ENCODE data around the gene HNRNPM. TPM values are rescaled to one million over a fixed set of nuclear protein-coding genes. Genes with fewer than 3 reads are reported as not detected.
"Not testable (repeated sequence)": the region's sequence is repeated elsewhere in the genome, so short reads cannot be mapped to it uniquely, and the experiment has no call there.

Gene HNRNPM, protein sequence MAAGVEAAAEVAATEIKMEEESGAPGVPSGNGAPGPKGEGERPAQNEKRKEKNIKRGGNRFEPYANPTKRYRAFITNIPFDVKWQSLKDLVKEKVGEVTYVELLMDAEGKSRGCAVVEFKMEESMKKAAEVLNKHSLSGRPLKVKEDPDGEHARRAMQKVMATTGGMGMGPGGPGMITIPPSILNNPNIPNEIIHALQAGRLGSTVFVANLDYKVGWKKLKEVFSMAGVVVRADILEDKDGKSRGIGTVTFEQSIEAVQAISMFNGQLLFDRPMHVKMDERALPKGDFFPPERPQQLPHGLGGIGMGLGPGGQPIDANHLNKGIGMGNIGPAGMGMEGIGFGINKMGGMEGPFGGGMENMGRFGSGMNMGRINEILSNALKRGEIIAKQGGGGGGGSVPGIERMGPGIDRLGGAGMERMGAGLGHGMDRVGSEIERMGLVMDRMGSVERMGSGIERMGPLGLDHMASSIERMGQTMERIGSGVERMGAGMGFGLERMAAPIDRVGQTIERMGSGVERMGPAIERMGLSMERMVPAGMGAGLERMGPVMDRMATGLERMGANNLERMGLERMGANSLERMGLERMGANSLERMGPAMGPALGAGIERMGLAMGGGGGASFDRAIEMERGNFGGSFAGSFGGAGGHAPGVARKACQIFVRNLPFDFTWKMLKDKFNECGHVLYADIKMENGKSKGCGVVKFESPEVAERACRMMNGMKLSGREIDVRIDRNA
- total RNA-seq (2014; rRNA removed; shearing (Covaris generic)), result 40.5 and 68.3 TPM in 2 replicates

DNA sequence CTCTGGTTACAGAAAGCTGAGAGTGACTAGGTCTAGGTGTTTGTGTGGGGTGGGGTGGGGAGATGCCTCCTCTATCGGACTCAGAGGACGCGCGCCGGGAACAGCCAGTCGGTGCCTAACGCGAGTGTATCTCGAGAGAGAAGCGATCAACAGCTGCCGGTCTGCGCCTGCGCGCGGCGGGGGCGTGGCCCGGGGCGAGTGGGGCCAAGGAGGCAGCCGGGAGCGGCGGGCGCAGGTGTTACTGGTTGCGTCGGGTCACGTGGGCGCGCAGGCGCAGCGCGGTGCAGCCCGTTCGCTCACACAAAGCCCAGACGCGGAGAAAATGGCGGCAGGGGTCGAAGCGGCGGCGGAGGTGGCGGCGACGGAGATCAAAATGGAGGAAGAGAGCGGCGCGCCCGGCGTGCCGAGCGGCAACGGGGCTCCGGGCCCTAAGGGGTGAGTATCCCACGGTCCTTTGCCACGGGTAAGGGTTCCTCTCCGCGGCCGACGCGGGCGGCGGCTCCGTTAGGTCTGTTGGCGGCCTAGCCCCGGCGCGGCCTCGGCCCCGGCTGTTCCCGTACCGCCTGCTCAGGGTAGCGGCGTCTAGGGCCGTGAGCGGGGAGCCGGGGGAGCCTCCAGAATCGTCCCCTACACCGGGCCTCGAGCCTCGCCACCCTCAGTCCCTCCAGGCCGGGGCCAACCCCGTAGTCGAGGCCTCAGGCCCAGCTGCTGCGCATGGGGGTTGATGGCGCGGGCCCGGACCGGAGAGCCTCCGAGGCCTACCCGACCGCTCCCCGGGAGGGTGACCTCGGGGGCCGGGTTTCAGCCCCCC is at the start of gene HNRNPM:
HNRNPM (plus strand) TSS at position 299 of the 811 bp plus-strand sequence; CDS start at position 323, 24 bp downstream.
- DNase-seq (ENCODE audit: low read depth), result peak; percentile 98

DNA sequence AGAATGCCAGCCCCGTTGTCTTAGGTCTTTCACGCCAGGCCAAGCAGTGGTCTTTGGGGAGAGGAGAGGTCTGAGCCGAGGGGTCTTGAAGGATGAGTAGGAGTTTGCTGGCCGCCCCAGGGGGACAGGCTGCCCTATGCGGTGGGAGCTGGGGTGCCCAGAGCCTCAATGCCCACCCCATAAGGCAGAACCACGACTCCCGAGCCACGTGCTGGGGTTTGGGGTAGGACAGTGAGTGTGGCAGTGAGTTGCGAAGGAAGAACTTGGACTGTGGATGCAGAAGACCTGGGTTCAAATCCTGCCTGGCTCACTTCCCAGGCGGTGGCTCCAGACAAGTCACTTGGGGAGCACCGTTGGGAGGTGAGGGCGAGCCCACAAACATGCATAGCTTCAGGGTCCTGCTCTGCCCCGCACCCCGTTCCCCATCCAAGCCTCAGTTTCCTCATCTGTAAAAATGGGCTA is 49.1 kb upstream of the HNRNPM start:
- no peak for DNase-seq (ENCODE audit: low read depth)

DNA sequence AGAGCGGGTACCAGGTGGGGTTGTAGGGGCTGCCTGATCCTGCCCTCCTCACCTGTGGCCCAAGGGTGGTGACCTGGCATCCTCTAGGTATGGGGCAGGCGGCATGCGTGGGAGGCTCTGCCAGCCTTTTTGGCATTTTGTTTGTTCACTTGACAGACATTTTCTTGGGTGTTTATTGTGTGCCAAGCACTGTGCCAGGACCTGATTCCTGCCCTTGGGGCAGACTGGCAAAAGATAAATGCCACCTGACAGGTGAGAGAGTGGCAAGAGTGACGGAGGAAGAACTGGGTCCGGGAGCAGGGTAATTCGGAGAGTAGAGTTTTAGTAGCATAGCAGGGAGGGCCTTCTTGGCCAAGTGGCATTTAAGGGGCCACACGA is 48.6 kb upstream of the HNRNPM start:
- no peak for DNase-seq (ENCODE audit: low read depth)

DNA sequence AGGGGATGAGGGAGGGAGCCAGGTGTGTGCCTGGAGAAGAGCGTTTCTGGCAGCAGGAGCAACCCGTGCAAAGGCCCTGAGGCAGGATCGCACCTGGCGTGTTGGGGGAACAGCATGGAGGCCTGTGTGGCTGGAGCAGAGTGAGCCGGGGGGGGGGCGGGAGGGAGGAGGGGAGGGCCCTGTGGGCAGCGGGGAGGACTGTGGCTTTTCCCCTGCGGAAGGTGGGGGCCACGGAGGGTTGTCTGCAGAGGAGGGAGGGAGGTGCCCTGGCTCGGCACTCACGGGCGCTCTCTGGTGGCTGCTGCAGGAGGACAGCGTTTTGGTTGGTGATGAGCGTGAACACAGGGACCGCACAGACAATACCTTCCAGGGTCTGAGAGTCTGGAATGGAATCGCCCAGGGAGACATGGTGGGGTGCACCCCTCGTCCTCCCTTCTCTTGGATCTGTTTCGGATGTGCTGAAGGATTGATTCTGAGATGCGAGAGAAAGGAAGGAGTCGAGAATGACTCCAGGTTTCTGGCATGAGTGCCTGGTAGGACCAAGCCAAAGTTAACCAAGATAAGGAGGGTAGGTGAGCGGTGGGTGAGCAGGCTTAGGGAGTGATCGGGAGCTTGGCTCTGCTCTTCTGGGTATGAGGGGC is 48.1 kb upstream of the HNRNPM start:
- peak; percentile 41 for DNase-seq (ENCODE audit: low read depth)

DNA sequence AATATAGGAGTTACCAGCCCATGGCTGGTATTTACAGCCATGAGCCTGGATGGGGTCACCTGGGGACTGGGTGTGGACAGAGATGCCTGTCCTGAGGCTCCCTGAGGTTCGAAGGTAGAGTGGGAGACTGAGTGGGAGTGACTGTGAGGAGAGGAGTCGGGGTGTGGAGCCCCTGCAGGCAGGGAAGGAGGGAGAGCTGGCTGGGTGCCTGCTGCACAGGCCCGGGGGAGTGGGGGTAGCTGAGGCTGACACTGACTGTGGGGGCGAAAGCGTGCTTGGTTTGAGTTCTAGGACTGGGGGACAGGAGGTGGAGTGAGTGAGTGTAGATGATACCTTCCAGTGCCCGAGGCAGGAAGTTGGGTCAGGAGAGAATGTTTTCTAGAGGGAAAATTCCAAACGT is 47.5 kb upstream of the HNRNPM start:
- DNase-seq (ENCODE audit: low read depth), result peak; percentile 21

DNA sequence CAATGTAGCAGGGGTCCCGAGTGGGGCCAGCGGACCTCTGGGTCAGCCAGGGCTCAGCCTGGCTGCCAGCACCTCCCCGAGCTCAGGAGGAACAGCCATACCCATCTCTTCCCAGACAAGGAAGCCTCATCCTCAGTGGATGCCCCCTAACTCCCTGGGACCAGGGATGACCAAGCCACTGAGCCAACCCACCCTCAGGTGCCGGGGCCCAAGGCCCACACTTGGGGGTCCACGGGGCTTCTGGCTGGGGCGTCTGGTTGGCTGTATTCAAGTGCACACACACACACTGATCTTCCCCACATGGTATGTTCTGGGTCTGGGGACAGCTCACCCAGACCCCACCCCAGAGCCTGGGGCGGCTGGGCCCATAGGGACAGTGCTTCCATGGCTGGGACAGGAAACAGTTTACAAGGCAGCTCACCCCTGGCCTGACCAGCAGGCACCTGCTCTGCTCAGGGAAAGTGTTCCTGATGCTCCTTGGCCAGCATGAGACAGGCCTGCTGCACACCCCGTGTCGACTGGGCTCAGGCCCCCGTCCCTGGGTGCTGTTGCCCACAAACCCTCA is 46.9 kb upstream of the HNRNPM start:
- DNase-seq (ENCODE audit: low read depth), result no peak

DNA sequence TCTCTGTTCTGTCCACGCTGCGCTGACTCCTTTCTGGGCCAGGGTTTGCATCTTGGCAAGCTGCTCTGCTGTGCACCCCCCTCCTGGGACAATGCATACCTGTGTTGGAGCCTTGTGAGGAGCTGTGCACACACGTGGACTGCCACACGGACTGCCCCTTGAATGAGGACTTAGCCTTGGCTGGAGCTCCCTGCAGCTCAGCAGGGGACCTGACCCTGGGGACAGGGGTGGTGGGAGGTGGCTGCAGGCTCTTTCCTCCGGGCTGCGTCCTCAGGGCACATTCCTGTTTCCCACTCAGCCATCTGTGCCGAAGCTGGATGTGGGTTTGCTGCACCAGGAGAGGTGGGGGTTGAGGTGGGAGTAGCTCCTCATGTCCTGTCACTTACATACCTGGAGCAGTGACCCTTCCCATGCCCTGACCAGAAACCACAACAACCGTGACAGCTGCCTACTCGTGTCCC is 46.4 kb upstream of the HNRNPM start:
- peak; percentile 42 for DNase-seq (ENCODE audit: low read depth)

DNA sequence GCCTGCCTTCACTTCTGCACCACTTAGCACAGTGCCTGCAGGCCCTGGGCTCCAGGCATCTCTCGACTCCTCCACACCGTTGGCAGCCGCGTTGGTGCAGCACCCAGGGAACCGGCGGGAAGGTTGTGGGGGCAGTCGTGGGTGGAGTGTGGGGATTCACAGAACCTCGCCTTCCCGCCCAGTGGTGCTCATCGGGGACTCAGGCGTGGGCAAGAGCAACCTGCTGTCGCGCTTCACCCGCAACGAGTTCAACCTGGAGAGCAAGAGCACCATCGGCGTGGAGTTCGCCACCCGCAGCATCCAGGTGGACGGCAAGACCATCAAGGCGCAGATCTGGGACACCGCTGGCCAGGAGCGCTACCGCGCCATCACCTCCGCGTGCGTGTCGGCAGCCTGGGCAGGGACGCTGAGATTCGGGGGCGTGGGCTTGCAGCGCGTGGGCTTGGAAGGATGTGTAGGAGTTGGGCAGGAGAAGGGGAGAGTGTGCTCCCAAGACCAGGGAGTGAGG is 45.0 kb upstream of the HNRNPM start:
- DNase-seq (ENCODE audit: low read depth), result no peak

DNA sequence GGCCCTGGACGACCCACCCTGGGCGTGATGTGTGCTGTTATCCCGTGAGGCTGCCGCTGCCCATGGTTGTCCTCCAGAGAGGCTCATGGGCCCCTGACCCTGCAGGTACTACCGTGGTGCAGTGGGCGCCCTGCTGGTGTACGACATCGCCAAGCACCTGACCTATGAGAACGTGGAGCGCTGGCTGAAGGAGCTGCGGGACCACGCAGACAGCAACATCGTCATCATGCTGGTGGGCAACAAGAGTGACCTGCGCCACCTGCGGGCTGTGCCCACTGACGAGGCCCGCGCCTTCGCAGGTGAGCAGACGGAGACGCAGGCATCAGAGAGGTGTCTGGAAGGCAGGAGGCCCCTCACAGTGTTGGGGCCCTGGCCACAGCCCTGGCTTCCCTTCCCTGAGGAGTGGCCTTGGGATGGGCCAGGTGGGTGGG is 42.8 kb upstream of the HNRNPM start:
- DNase-seq (ENCODE audit: low read depth), result no peak

DNA sequence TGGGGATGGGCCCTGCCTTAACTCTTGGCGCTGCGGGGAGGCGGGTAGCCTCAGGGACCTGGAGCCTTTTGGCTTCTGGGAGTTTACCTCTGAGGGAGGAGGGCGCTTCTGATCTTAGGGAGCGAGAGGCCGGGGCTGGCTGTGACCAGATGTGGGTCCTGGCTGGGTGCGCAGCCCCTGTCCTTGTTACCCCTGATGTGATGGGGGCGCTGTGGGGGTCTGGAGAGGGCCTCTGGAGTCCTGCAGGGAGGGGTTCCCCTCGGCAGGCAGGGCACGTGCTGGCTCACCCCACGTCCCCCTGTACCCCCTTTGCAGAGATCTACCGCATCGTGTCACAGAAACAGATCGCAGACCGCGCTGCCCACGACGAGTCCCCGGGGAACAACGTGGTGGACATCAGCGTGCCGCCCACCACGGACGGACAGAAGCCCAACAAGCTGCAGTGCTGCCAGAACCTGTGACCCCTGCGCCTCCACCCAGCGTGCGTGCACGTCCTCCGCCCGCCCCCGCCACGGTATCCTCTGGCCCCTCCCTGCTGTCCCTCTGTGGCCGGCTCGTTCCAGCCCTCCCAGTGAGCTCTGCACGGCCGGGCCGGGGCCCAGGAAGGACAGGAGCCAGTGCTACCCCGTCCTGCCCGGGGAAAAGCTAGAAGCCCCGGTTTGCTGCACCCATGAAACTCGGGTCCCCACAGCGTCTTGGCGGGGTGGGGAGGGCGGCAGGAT is 41.5 kb upstream of the HNRNPM start:
- no peak for DNase-seq (ENCODE audit: low read depth)

DNA sequence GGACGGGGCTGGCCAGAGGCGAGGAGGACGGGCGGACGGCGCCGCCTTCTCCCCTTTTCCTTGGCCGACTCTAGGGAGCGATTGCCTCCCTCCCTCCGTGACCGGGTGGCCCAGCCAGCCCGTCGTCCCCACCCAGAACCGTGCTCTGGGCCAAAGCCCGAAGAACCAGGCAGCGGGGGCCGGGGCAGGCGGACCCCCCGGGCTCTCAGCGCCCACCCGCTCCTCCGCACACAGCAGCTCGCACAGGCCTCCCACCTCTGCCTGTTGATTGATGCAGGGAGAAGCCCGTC is 41.0 kb upstream of the HNRNPM start:
- DNase-seq (ENCODE audit: low read depth), result no peak

DNA sequence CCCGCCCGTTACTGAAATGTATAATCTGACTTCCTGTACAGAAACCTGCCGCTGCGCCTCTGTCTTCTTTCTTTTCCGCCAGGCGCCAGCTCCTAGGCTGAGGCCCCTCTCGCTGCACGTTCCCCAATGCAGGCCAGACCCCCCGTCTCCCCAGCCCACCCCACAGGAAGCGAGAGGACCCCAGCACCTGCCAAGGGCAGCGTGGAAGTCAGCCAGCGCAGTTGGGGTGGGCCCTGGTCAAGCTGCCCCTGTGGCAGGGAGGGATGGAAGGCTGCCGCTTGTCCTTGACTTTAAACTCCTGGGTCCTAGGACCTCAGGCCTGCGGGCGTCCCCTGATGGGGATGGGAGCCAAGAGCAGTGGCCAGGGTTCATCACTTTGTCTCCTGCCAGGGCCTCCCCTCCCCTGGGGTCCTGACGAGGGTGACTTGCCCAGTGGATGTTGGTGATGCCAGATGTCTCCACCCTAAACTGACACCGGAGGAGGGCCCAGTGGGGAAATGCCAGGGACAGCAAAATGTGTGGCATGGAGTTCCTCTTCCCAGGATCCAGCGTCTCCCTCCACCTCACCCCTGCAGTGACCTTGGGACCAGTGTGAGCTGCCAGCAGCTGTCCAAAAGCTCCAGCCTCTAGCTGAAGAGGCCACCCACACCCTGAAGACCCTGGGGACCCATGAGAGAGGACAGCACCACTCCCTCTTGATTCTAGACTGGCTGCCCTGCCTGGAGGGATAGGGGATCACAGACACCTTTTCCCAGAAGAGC is 40.2 kb upstream of the HNRNPM start:
- no peak for DNase-seq (ENCODE audit: low read depth)

DNA sequence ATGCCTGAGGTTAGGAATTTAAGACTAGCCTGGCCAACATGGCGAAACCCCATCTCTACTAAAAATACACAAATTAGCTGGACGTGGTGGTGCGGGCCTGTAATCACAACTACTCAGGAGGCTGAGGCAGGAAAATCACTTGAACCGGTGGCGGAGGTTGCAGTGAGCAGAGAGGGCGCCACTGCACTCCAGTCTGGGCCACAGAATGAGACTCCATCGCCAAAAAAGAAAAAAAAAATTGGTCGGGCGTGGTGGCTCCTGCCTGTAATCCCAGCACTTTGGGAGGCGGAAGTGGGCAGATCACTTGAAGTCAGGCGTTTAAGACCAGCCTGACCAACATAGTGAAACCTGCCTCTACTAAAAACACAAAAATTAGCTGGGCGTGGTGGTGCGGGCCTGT is 34.1 kb upstream of the HNRNPM start:
- DNase-seq (ENCODE audit: low read depth), result not testable (repeated sequence)

DNA sequence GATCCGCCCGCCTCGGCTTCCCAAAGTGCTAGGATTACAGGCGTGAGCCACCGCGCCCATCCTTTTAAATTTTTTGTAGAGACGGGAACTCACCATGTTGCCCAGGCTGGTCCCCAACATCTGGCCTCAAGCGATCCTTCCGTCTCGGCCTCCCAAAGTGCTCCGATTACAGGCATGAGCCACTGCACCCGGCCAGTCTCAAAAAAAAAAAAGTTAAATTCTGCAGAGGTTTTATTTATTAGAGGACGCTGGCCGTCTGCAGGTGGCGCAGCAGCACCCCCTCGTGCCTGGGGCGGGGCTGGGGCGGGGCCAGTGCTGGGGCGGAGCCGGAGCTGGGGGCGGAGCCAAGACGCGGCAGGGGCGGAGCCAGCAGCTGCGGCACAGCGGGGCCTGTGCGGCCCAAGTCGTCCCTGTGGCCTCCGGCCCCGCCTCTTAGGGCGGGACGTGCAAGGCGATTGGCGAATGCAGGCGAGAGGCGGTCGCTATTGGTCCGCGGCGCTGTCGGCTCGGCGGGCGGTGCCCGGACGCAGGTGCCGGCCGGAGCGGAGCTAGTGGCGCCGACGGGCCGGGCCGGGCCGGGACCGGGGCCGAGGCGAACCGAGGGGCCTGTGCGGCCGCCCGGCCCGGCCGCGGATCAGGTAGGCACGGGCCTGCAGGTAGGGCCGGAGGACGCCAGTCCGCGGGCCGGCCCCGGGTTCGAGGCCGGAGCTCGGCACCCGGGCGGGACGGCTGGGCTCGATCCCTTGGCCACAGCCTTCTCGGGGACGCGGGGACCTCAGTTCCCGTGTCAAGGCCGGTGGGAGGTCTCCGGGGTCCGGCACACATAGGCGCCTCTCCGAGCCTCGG is 31.8 kb upstream of the HNRNPM start, which contains the start of gene MARCHF2:
MARCHF2 (plus strand) TSS at position 523 of the 846 bp plus-strand sequence. CDS start 8,536 bp downstream, outside the sequence.
- DNase-seq (ENCODE audit: low read depth), result peak; percentile 94

DNA sequence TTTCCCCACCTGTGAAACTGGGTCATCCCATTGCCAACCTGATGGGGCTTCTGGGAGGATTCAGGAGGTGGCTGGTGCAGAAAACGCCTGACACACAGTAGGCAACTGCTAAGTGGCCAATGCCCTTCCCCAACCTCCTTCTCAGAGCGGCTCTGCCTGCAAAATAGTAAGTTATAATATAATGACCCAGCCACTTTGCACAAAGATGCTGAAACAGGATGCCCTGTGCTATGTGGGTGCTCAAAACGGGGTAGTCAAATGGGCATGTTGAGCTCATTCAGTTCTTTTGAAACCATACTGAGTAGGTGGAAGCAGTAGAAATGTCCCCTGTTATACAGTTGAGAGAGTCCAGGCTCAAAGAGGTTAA is 31.2 kb upstream of the HNRNPM start:
- DNase-seq (ENCODE audit: low read depth), result no peak

DNA sequence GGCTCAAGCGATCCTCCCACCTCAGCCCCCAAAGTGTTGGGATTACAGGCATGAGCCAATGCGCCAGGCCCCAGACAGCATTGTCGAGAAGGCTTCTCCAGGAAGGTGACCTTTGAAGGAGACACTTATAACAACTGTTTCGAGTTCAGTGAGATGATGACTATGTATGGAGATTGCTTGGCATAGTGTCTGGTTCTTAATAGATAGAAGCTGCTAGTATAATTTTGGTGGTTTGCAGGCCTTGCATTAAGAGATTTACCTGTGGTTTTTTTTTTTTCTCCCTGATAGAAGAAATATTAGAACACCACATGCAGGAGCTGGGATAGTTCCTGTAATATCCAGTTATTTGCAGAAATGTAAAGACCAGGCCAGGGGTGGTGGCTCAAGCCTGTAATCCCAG is 28.0 kb upstream of the HNRNPM start:
- DNase-seq (ENCODE audit: low read depth), result no peak

DNA sequence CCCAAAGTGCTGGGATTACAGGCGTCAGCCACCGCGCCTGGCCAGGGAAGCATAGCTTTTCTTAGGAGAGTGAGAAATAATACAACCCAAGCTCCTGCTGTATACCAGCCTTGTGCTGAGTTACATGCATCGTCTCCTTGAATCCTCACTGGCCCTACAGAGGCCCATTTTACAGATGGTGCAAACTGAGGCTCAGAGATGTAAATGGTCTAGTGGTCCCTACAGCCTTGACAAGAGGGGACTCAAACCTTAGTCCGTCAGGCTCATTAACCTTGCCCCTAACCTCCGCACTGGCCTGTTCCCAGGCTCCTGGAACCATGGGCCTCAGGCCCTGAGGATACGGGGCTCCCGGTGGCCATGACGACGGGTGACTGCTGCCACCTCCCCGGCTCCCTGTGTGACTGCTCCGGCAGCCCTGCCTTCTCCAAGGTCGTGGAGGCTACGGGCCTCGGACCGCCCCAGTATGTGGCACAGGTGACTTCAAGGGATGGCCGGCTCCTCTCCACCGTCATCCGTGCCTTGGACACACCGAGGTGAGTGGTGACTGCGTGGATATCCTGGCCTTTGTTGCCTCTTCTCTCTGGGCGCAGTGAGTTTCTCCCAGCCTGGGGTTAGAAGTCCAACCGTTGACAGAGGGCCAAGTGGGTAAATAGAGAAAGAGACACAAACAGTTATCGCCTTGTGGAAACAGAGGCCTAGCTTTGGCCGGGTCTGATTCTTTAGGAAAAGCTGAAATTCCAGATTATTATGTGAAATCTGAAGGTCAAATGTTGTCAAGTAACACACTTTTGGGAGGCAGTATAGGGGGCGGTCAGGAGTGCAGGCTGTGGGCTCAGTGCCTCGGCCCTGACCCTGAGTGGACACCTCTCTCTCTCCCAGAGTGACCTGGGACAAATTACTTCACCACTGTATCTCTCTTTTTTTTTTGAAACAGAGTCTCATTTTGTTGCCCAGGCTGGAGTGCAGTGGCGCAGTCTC is 23.0 kb upstream of the HNRNPM start:
- DNase-seq (ENCODE audit: low read depth), result no peak
